ENCODE measurements around the gene EPHA8. TPM values are rescaled to one million over a fixed set of nuclear protein-coding genes. Genes with fewer than 3 reads are reported as not detected.

EPHA8 gene
- polyA plus RNA-seq, 1 donor (not counting 4 experiments of a cell fraction or from before 2014, with no cell fraction given): 1.0 TPM

DNA sequence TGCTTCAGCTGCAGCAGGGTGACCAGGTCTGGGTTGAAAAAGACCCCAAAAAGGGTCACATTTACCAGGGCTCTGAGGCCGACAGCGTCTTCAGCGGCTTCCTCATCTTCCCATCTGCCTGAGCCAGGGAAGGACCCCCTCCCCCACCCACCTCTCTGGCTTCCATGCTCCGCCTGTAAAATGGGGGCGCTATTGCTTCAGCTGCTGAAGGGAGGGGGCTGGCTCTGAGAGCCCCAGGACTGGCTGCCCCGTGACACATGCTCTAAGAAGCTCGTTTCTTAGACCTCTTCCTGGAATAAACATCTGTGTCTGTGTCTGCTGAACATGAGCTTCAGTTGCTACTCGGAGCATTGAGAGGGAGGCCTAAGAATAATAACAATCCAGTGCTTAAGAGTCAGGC, 76.0 kb downstream of the EPHA8 start:
- DNase-seq (ENCODE audit: low read depth, low spot score): no peak
- no peaks in the 10 kb centered on the region for H3K36me3 ChIP-seq (ENCODE audit: control insufficient read depth in 2 of 2, extremely low read depth in 1 of 2, insufficient read depth in 2 of 2, low read length in 2 of 2)
- H3K4me3 ChIP-seq (ENCODE audit: control insufficient read depth in 2 of 3, extremely low read depth in 1 of 3, insufficient read depth in 2 of 3, low read depth in 1 of 3, low read length in 3 of 3): no peak overlapping the region
- no peaks in the 10 kb centered on the region for H3K27me3 ChIP-seq (ENCODE audit: control insufficient read depth, extremely low read depth, insufficient read depth, low read length)
- H3K27ac ChIP-seq (ENCODE audit: control insufficient read depth, insufficient read depth, low read length): no peak overlapping the region
- H4K20me1 ChIP-seq (ENCODE audit: control insufficient read depth, extremely low read depth, insufficient read depth, low read length): peaks cover 3% of the 10 kb centered on the region
- H3K79me2 ChIP-seq (ENCODE audit: control insufficient read depth, insufficient read depth, low read length): no peaks in the 10 kb centered on the region
- no peaks in the 10 kb centered on the region for H3K9me1 ChIP-seq (ENCODE audit: control insufficient read depth, extremely low read depth, insufficient read depth, low read length)
- no peaks in the 10 kb centered on the region for H3K9me3 ChIP-seq (ENCODE audit: control insufficient read depth, low read depth, low read length)
- dilution Hi-C loops (cut with MboI; ENCODE audit: extremely low pct_ligation_motif_present, low sequenced_read_pairs): no loop called here
- FAIRE-seq: no peak
- H3K9ac ChIP-seq (ENCODE audit: control insufficient read depth, extremely low read depth, insufficient read depth, low read length): no peak overlapping the region
- TF ChIP-seq, protein P1, sequence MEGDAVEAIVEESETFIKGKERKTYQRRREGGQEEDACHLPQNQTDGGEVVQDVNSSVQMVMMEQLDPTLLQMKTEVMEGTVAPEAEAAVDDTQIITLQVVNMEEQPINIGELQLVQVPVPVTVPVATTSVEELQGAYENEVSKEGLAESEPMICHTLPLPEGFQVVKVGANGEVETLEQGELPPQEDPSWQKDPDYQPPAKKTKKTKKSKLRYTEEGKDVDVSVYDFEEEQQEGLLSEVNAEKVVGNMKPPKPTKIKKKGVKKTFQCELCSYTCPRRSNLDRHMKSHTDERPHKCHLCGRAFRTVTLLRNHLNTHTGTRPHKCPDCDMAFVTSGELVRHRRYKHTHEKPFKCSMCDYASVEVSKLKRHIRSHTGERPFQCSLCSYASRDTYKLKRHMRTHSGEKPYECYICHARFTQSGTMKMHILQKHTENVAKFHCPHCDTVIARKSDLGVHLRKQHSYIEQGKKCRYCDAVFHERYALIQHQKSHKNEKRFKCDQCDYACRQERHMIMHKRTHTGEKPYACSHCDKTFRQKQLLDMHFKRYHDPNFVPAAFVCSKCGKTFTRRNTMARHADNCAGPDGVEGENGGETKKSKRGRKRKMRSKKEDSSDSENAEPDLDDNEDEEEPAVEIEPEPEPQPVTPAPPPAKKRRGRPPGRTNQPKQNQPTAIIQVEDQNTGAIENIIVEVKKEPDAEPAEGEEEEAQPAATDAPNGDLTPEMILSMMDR (optimal IDR thresholded peaks at IDR 0.05 in 1 of 3, IDR thresholded peaks at IDR 0.05 in 1 of 3, conservative IDR thresholded peaks at IDR 0.05 in 1 of 3; ENCODE audit: extremely low read depth in 1 of 3, insufficient read depth in 2 of 3, low read length in 3 of 3): no peak
- TF ChIP-seq EZH2 (IDR thresholded peaks at IDR 0.05; ENCODE audit: low read length): no peak
- H3K4me1 ChIP-seq (ENCODE audit: control insufficient read depth, extremely low read depth, insufficient read depth, low read length): no peaks in the 10 kb centered on the region
- no peak overlapping the region for H2AFZ ChIP-seq (ENCODE audit: control insufficient read depth, low read length)
- no peak overlapping the region for H3K4me2 ChIP-seq (ENCODE audit: control insufficient read depth, extremely low read depth, insufficient read depth, low read depth, low read length)

DNA sequence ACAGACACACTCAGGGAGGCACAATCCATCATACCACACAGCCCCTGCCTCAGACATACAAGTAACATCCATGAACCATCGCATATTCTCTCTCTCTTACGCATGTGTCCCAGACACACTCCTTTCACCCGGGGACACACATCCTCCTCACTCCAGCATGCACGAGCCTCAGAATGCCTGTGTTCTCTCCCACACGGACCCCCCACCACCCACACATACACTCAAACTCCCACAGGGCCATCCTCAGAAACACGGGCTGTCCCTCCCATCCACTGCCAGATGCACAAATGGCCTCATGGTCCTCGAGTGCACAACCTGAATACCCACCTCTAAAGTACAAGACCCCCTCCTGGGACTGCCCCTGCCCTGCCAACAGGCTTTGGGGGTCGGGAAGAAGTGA, 78.0 kb downstream of the EPHA8 start:
- no peak for TF ChIP-seq EZH2 (IDR thresholded peaks at IDR 0.05; ENCODE audit: low read length)
- TF ChIP-seq, protein P1 (optimal IDR thresholded peaks at IDR 0.05 in 1 of 3, IDR thresholded peaks at IDR 0.05 in 1 of 3, conservative IDR thresholded peaks at IDR 0.05 in 1 of 3; ENCODE audit: extremely low read depth in 1 of 3, insufficient read depth in 2 of 3, low read length in 3 of 3): no peak
- no peak overlapping the region for H3K27ac ChIP-seq (ENCODE audit: control insufficient read depth, insufficient read depth, low read length)
- DNase-seq (ENCODE audit: low read depth, low spot score) (no peak), FAIRE-seq (no peak)
- H3K36me3 ChIP-seq (ENCODE audit: control insufficient read depth in 2 of 2, extremely low read depth in 1 of 2, insufficient read depth in 2 of 2, low read length in 2 of 2): no peaks in the 10 kb centered on the region
- no peak overlapping the region for H2AFZ ChIP-seq (ENCODE audit: control insufficient read depth, low read length)
- no peaks in the 10 kb centered on the region for H3K9me1 ChIP-seq (ENCODE audit: control insufficient read depth, extremely low read depth, insufficient read depth, low read length)
- no peaks in the 10 kb centered on the region for H3K79me2 ChIP-seq (ENCODE audit: control insufficient read depth, insufficient read depth, low read length)
- H3K9ac ChIP-seq (ENCODE audit: control insufficient read depth, extremely low read depth, insufficient read depth, low read length): no peak overlapping the region
- no peaks in the 10 kb centered on the region for H3K27me3 ChIP-seq (ENCODE audit: control insufficient read depth, extremely low read depth, insufficient read depth, low read length)
- dilution Hi-C loops (cut with MboI; ENCODE audit: extremely low pct_ligation_motif_present, low sequenced_read_pairs): no loop called here
- no peak overlapping the region for H3K4me2 ChIP-seq (ENCODE audit: control insufficient read depth, extremely low read depth, insufficient read depth, low read depth, low read length)
- H4K20me1 ChIP-seq (ENCODE audit: control insufficient read depth, extremely low read depth, insufficient read depth, low read length): peaks cover 3% of the 10 kb centered on the region
- no peaks in the 10 kb centered on the region for H3K9me3 ChIP-seq (ENCODE audit: control insufficient read depth, low read depth, low read length)
- H3K4me3 ChIP-seq (ENCODE audit: control insufficient read depth in 2 of 3, extremely low read depth in 1 of 3, insufficient read depth in 2 of 3, low read depth in 1 of 3, low read length in 3 of 3): no peak overlapping the region
- no peaks in the 10 kb centered on the region for H3K4me1 ChIP-seq (ENCODE audit: control insufficient read depth, extremely low read depth, insufficient read depth, low read length)

All from keratinocyte (primary cell).